H9 (cell line): ENCODE measurements around the gene ENPP7. TPM values are rescaled to one million over a fixed set of nuclear protein-coding genes. Genes with fewer than 3 reads are reported as not detected.

ENCODE experiments used
- DNase-seq: peaks from one replicate; pipeline ENCODE4 v3.0.0-alpha.2; 2017
- H2AFZ ChIP-seq: one replicate; pipeline ENCODE4 v1.6.1; 2013; ENCODE audit warnings: mild to moderate bottlenecking, low read length, control low read depth, moderate library complexity
- H2AK5ac ChIP-seq: 2 replicates; pipeline ENCODE4 v1.6.1; 2013; ENCODE audit warnings: low read length, control low read depth, mixed read lengths; ENCODE audit not compliant: insufficient read length
- H2BK120ac ChIP-seq: one replicate; pipeline ENCODE4 v1.6.1; 2013; ENCODE audit warnings: low read depth, mild to moderate bottlenecking, low read length, control low read depth, inconsistent platforms; ENCODE audit not compliant: poor library complexity, severe bottlenecking
- H2BK12ac ChIP-seq: 2 replicates; pipeline ENCODE4 v1.6.1; 2013; ENCODE audit warnings: low read length, control low read depth, mixed read lengths, low read depth; ENCODE audit not compliant: insufficient read length
- H2BK15ac ChIP-seq: 2 replicates; pipeline ENCODE4 v1.6.1; 2013; ENCODE audit warnings: low read depth, low read length, control low read depth
- H2BK20ac ChIP-seq: one replicate; pipeline ENCODE4 v1.6.1; 2013; ENCODE audit warnings: low read depth, mild to moderate bottlenecking, low read length, control low read depth, inconsistent platforms; ENCODE audit not compliant: poor library complexity, severe bottlenecking
- H2BK5ac ChIP-seq: 2 replicates; pipeline ENCODE4 v1.6.1; 2013; ENCODE audit warnings: low read length, control low read depth, mixed read lengths; ENCODE audit not compliant: insufficient read length
- H3K14ac ChIP-seq: 2 replicates; pipeline ENCODE4 v1.6.1; 2013; ENCODE audit warnings: low read length, control low read depth; ENCODE audit not compliant: insufficient read depth
- H3K18ac ChIP-seq: 2 replicates; pipeline ENCODE4 v1.6.1; 2013; ENCODE audit warnings: low read depth, mild to moderate bottlenecking, mixed read lengths, low read length, control low read depth; ENCODE audit not compliant: insufficient read length
- H3K23ac ChIP-seq: 2 replicates; pipeline ENCODE4 v1.6.1; 2013; ENCODE audit warnings: low read length, control low read depth, mixed read lengths, low read depth; ENCODE audit not compliant: insufficient read length
- H3K23me2 ChIP-seq: 2 replicates; pipeline ENCODE4 v1.6.1; 2013; ENCODE audit warnings: low read depth, mild to moderate bottlenecking, mixed read lengths, low read length, control low read depth; ENCODE audit not compliant: insufficient read length, poor library complexity, severe bottlenecking
- H3K27ac ChIP-seq: 2 replicates; pipeline ENCODE4 v1.5.1; 2013; ENCODE audit warnings: low read length, control low read depth, mixed read lengths, low read depth; ENCODE audit not compliant: insufficient read length
- H3K27me3 ChIP-seq: 2 replicates; pipeline ENCODE4 v1.6.1; 2013; ENCODE audit warnings: low read length, control low read depth, inconsistent platforms; ENCODE audit not compliant: insufficient read depth
- H3K4ac ChIP-seq: 2 replicates; pipeline ENCODE4 v1.6.1; 2013; ENCODE audit warnings: low read depth, mild to moderate bottlenecking, control low read depth, inconsistent platforms, low read length, moderate library complexity
- H3K4me1 ChIP-seq: 2 replicates; pipeline ENCODE4 v1.6.1; 2013; ENCODE audit warnings: low read length, control low read depth, inconsistent platforms; ENCODE audit not compliant: insufficient read depth
- H3K4me2 ChIP-seq: 2 replicates; pipeline ENCODE4 v1.6.1; 2013; ENCODE audit warnings: low read length, control low read depth, mixed read lengths; ENCODE audit not compliant: insufficient read length, insufficient read depth
- H3K56ac ChIP-seq: 2 replicates; pipeline ENCODE4 v1.6.1; 2013; ENCODE audit warnings: low read depth, mild to moderate bottlenecking, mixed read lengths, low read length, control low read depth; ENCODE audit not compliant: insufficient read length
- H3K79me1 ChIP-seq: 2 replicates; pipeline ENCODE4 v1.6.1; 2013; ENCODE audit warnings: low read depth, mild to moderate bottlenecking, moderate library complexity, low read length, control low read depth, inconsistent platforms; ENCODE audit not compliant: insufficient read depth, poor library complexity, severe bottlenecking
- H3K79me2 ChIP-seq: 2 replicates; pipeline ENCODE4 v1.6.1; 2013; ENCODE audit warnings: low read length, control low read depth, inconsistent platforms; ENCODE audit not compliant: insufficient read depth
- H3K9ac ChIP-seq: 2 replicates; pipeline ENCODE4 v1.6.1; 2013; ENCODE audit warnings: low read length, control low read depth, mixed read lengths; ENCODE audit not compliant: insufficient read length; ENCODE audit errors: extremely low read depth
- H3K9me3 ChIP-seq: one replicate; pipeline ENCODE4 v1.6.1; 2013; ENCODE audit warnings: low read depth, low read length, inconsistent platforms; ENCODE audit not compliant: control insufficient read depth
- H3T11ph ChIP-seq: one replicate; pipeline ENCODE4 v1.6.1; 2013; ENCODE audit warnings: mild to moderate bottlenecking, low read length, control low read depth, inconsistent platforms
- H4K20me1 ChIP-seq: one replicate; pipeline ENCODE4 v1.6.1; 2013; ENCODE audit not compliant: control insufficient read depth, insufficient read length, insufficient read depth
- H4K5ac ChIP-seq: 2 replicates; pipeline ENCODE4 v1.6.1; 2013; ENCODE audit warnings: low read depth, mild to moderate bottlenecking, mixed read lengths, low read length, control low read depth; ENCODE audit not compliant: insufficient read length
- H4K8ac ChIP-seq: replicated peaks from 2 replicates; pipeline ENCODE4 v1.6.1; 2013; ENCODE audit warnings: low read length, control low read depth, mixed read lengths, low read depth; ENCODE audit not compliant: insufficient read length
- H4K91ac ChIP-seq: 2 replicates; pipeline ENCODE4 v1.6.1; 2013; ENCODE audit warnings: low read depth, mild to moderate bottlenecking, moderate library complexity, mixed read lengths, low read length, control low read depth; ENCODE audit not compliant: insufficient read length
- H3K27ac Mint-ChIP-seq, 3 experiments: 2 replicates in 2 of 3; 3 replicates in 1 of 3; pipeline ENCODE4 v1.8.0; 2020 to 2021; ENCODE audit warnings: mixed read lengths in 3 of 3, mild to moderate bottlenecking in 1 of 3, moderate library complexity in 1 of 3
- H3K27me3 Mint-ChIP-seq: 2 replicates; pipeline ENCODE4 v1.8.0; 2021; ENCODE audit warnings: low read depth, mild to moderate bottlenecking, moderate library complexity, mixed read lengths
- H3K36me3 Mint-ChIP-seq, 3 experiments: 2 replicates in 2 of 3; 3 replicates in 1 of 3; pipeline ENCODE4 v1.8.0; 2020 to 2021; ENCODE audit warnings: low read depth in 3 of 3, mixed read lengths in 3 of 3; ENCODE audit not compliant: insufficient read depth in 1 of 3
- H3K4me1 Mint-ChIP-seq, 2 experiments: 2 replicates each; pipeline ENCODE4 v1.8.0; 2020; ENCODE audit warnings: mixed read lengths in 2 of 2
- H3K4me3 Mint-ChIP-seq, 2 experiments: 2 replicates in 1 of 2; 3 replicates in 1 of 2; pipeline ENCODE4 v1.8.0; 2020 to 2021; ENCODE audit warnings: mild to moderate bottlenecking in 2 of 2, mixed read lengths in 2 of 2, moderate library complexity in 1 of 2
- H3K9me3 Mint-ChIP-seq, 2 experiments: 2 replicates in 1 of 2; 3 replicates in 1 of 2; pipeline ENCODE4 v1.8.0; 2020; ENCODE audit warnings: mild to moderate bottlenecking in 2 of 2, mixed read lengths in 2 of 2, moderate library complexity in 1 of 2
- CTCF ChIP-seq: fragments of 200-600 bp; sonication (generic); conservative IDR thresholded peaks from 3 replicates; pipeline ENCODE4 v1.8.0; 2021; ENCODE audit warnings: antibody characterized with exemption, mild to moderate bottlenecking
- WGBS: extraction: QIAGEN DNeasy Blood & Tissue Kit; methylation state at CpG from one replicate; pipeline ENCODE4 v1.1.7; 2013; ENCODE audit warnings: missing lambda C conversion rate, low lambda C conversion rate, mixed read lengths; ENCODE audit not compliant: insufficient read length; ENCODE audit errors: extremely low coverage; 5-methylcytosine and 5-hydroxymethylcytosine counted together
- total RNA-seq: library from RNA; stranded (reverse); gene quantifications from 2 replicates; pipeline ENCODE4 v1.2.1, GENCODE V29; 2021

Gene ENPP7
- total RNA-seq, 1 experiment from 2014 or later, result not detected

- no peaks in the 10 kb centered on the region; a peak in 1 of 5 replicates for H3K9me3 Mint-ChIP-seq
- no peaks in the 10 kb centered on the region; a peak in 1 of 7 replicates for H3K36me3 Mint-ChIP-seq
- no peak overlapping the region for H3K4ac ChIP-seq
- no peak overlapping the region for H4K91ac ChIP-seq
- H3T11ph ChIP-seq, result no peak overlapping the region
- DNase-seq, result no peak
- H3K27me3 ChIP-seq, result no peaks in the 10 kb centered on the region; the same call in 1 of the 2 replicates
- no peak overlapping the region for H4K5ac ChIP-seq
- no peak overlapping the region for H3K56ac ChIP-seq
- H2BK15ac ChIP-seq, result no peak overlapping the region
- no peak overlapping the region for H2BK120ac ChIP-seq
- no peak overlapping the region for H2BK20ac ChIP-seq
- H3K27ac Mint-ChIP-seq, result no peak overlapping the region; a peak in 1 of 7 replicates
- H2AFZ ChIP-seq, result no peak overlapping the region
- H3K27ac ChIP-seq, result no peak overlapping the region
- TF ChIP-seq CTCF, result no peak
- no peak overlapping the region for H4K8ac ChIP-seq
- H3K9me3 ChIP-seq, result no peaks in the 10 kb centered on the region
- no peaks in the 10 kb centered on the region for H4K20me1 ChIP-seq
- H3K4me1 ChIP-seq, result peaks cover 5% of the 10 kb centered on the region; the same call in 1 of the 2 replicates
- no peaks in the 10 kb centered on the region for H3K79me2 ChIP-seq
- H3K4me1 Mint-ChIP-seq, result peaks cover 28 to 33% of the 10 kb centered on the region in 2 experiments
- H2BK12ac ChIP-seq, result no peak overlapping the region
- peaks cover 14% of the 10 kb centered on the region for H3K27me3 Mint-ChIP-seq
- 0 out of 2 replicates have a peak overlapping the region, but pooled peaks have one; percentile 13 for H3K14ac ChIP-seq
- H3K9ac ChIP-seq, result no peak overlapping the region
- H3K4me3 Mint-ChIP-seq, result no peak overlapping the region
- H2AK5ac ChIP-seq, result no peak overlapping the region
- no peak overlapping the region for H3K4me2 ChIP-seq
- H3K23ac ChIP-seq, result no peak overlapping the region
- no peaks in the 10 kb centered on the region for H3K79me1 ChIP-seq
- no CpG with 5 or more reads among the region's 10 CpGs for WGBS
- no peak overlapping the region for H3K18ac ChIP-seq
- H3K23me2 ChIP-seq, result no peaks in the 10 kb centered on the region
- H2BK5ac ChIP-seq, result no peak overlapping the region
Observed at GRCh38 chr17:79690466-79690865, 40.3 kb upstream of the ENPP7 start.
